ES-I3 (cell line): ENCODE results near the gene KRTAP9-2.
"Not testable (repeated sequence)": the region's sequence is repeated elsewhere in the genome, so short reads cannot be mapped to it uniquely, and the experiment has no call there.

Experiments
- H3K36me3 ChIP-seq: 2 replicates; pipeline ENCODE4 v1.6.1; 2013; ENCODE audit warnings: mild to moderate bottlenecking, low read length, control low read depth, moderate library complexity; ENCODE audit not compliant: insufficient read depth
- H3K4me1 ChIP-seq: 2 replicates; pipeline ENCODE4 v1.6.1; 2013; ENCODE audit warnings: mild to moderate bottlenecking, control low read depth, low read length; ENCODE audit not compliant: insufficient read depth
- H3K9ac ChIP-seq: 2 replicates; pipeline ENCODE4 v1.6.1; 2013; ENCODE audit warnings: low read depth, mild to moderate bottlenecking, low read length, moderate library complexity
- H3K9me3 ChIP-seq: 2 replicates; pipeline ENCODE4 v1.6.1; 2013; ENCODE audit warnings: mild to moderate bottlenecking, low read length, moderate library complexity; ENCODE audit not compliant: control insufficient read depth, insufficient read depth

The KRTAP9-2 gene, protein sequence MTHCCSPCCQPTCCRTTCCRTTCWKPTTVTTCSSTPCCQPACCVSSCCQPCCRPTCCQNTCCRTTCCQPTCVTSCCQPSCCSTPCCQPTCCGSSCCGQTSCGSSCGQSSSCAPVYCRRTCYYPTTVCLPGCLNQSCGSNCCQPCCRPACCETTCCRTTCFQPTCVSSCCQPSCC

DNA sequence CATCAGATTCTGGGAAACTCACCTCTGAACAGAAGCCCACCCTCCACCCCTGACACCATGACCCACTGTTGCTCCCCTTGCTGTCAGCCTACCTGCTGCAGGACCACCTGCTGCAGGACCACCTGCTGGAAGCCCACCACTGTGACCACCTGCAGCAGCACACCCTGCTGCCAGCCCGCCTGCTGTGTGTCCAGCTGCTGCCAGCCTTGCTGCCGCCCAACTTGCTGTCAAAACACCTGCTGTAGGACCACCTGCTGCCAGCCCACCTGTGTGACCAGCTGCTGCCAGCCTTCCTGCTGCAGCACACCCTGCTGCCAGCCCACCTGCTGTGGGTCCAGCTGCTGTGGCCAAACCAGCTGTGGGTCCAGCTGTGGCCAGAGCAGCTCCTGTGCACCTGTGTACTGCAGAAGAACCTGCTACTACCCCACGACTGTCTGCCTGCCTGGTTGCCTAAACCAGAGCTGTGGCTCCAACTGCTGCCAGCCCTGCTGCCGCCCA is at the start of gene KRTAP9-2:
KRTAP9-2 (plus strand) TSS at position 51 of the 498 bp plus-strand sequence; CDS start at position 58, 7 bp downstream.
- not testable (repeated sequence) for H3K9ac ChIP-seq, H3K36me3 ChIP-seq, H3K4me1 ChIP-seq, H3K9me3 ChIP-seq

DNA sequence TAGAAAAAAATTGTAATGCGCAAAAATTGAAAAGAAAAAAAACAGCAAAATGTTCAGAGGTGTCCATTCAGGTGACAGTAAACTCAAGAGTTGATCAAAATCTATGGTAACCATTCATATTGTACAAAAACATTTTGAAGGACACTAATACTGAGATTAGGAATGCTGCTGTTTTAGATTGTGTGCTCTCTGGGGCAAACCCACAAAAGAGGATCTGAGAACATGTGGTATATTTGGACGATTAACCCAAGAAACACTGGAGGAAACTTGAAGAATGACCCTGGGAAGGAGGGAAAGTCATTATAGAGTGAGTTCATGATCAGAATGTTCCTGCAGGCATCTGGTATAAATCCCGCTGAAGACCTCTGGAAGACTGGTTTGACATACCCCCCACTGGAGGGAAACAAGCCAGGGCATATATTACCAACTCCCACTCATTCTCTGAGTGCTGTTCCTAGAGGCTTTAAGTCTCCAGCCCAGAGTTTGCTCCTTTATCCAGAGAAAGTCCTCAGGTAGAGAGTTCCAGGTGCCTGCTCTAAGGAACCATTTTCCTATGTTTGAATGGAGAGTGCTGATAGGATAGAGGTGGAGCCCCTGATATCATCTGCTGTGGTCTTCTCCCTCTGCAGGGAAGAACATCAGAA is 49.6 kb upstream of the KRTAP9-2 start:
- Histone ChIP-seq H3K9ac (no peak overlapping the region), H3K4me1 (no peaks in the 10 kb centered on the region), H3K36me3 (no peaks in the 10 kb centered on the region), H3K9me3 (no peaks in the 10 kb centered on the region)

DNA sequence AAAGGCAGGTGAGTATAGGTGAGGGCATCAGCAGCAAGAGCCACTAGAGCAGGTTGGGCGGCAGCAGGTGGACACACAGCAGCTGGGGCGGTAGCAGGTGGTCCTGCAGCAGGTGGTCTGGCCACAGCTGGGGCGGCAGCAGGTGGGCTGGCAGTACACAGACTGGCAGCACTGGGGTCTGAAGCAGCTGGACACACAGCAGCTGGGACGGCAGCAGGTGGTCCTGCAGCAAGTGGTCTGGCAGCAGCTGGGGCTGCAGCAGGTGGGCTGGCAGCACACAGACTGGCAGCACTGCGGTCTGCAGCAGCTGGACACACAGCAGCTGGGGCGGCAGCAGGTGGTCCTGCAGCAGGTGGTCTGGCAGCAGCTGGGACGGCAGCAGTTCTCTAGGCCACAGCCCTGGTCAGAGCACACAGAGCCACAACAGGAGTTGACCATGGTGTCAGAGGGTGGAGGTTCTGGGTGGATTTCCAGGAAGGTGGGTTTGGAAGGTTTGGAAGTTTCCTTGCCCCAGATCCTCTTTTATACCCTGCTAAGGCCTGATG is 48.6 kb upstream of the KRTAP9-2 start, which contains the start of gene KRTAP4-2:
KRTAP4-2 (minus strand) TSS at position 495 of the 545 bp plus-strand sequence; CDS start at position 438, 57 bp downstream.
- no peaks in the 10 kb centered on the region for H3K4me1 ChIP-seq

DNA sequence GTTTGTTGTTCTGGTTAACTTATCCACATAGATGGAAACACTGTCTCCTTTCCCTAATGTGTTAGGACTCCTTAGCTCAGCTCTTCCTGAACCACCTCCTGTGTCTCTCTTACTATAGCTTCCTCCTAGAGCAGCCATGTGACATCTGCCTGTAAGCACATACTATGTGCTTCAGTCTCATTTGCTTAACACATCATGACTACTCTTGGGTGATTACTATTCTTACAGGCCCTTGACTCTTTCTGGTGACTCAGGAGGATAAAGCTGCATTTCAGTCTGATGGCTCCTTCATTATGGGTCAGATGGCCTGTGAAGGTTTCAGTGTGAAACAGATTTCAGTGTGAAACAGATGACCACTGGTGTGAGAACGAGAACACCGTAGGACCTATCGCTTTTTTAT is 48.1 kb upstream of the KRTAP9-2 start:
- no peaks in the 10 kb centered on the region for H3K4me1 ChIP-seq
- no peak overlapping the region for H3K9ac ChIP-seq
- no peaks in the 10 kb centered on the region for H3K9me3 ChIP-seq
- H3K36me3 ChIP-seq, result no peaks in the 10 kb centered on the region

More for the DNA sequence above, 48.6 kb upstream of the KRTAP9-2 start, which contains the start of gene KRTAP4-2:
- Histone ChIP-seq H3K9ac (no peak within 1 kb of the TSS), H3K9me3 (no peaks in the 10 kb centered on the region), H3K36me3 (no peaks in the 10 kb centered on the region)

DNA sequence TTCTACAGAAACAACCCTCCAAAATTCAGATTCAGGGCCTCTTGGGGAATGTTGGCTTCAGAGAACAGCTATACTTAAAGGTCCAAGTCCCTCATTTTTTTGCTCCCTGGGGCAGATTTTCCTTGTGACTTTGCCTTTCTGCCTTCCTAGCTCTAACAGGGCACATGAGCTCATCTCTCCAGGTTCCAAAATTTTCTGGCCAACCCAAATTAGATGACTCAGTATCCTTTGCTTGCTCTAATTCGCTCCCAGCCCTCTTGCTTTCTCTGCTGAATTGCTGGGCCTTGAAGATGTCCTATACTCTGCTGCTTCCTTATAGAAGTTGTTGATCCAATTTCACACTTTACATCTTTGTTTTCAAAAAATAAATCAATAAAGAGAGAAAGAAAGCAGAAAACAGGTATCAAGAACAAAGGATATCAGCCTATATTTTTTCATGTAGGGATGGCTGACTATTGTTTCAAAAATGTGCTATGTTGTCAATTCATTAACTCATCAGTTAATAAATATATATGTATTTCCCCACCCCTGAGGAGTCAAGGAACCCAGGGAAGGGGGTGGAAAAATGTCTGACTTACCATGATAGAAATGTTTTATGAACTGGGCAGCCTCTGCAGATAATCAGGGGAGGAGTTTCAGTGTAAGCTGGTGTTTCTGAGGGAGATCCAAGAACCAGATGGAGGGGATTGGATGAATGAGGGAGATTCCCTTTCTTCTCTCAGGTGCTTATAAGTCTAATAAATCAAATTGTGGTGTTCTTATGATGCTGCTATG is 47.4 kb upstream of the KRTAP9-2 start:
- no peaks in the 10 kb centered on the region for H3K36me3 ChIP-seq
- H3K4me1 ChIP-seq, result no peaks in the 10 kb centered on the region
- H3K9ac ChIP-seq, result no peak overlapping the region
- H3K9me3 ChIP-seq, result no peaks in the 10 kb centered on the region

DNA sequence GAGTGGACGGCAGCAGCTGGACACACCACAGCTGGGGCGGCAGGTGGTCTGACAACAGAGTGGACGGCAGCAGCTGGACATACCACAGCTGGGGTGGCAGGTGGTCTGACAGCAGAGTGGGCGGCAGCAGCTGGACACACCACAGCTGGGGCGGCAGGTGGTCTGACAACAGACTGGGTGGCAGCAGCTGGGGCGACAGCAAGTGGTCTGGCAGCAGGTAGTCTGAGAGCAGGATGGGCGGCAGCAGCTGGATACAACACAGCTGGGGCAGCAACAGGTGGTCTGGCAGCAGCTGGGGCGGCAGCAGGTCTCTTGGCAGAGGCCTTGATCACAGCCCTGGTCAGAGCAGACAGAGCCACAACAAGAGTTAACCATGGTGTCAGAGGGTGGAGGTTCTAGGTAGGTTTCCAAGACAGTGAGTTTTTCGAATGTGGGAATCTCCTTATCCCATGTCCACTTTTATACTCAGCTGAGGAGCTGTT is 41.9 kb upstream of the KRTAP9-2 start, which contains the start of gene KRTAP4-1:
KRTAP4-1 (minus strand) TSS at position 432 of the 482 bp plus-strand sequence; CDS start at position 375, 57 bp downstream.
- Histone ChIP-seq H3K36me3 (no peaks in the 10 kb centered on the region), H3K9me3 (no peaks in the 10 kb centered on the region), H3K4me1 (no peaks in the 10 kb centered on the region), H3K9ac (no peak within 1 kb of the TSS)

DNA sequence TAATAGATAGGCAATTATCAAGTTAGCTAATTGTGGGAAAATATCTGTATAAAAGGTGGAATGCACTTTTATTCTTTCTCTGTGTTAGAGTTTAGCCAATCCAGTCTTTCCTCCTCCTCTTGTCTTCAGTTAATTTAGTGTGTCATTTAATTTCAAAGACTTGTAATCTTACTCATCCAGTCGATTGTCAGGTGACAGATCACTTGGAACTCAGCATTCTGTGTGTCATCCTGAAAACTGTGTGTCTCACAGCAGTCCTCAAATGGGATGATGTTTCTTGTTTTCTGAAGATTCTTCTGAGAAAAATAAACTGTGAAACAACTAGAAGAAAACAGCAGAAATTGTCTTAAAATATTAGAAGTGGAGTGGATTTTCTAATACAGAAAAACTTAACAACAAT is 41.4 kb upstream of the KRTAP9-2 start:
- no peaks in the 10 kb centered on the region for H3K4me1 ChIP-seq
- H3K36me3 ChIP-seq, result no peaks in the 10 kb centered on the region
- H3K9ac ChIP-seq, result no peak overlapping the region
- no peaks in the 10 kb centered on the region for H3K9me3 ChIP-seq

DNA sequence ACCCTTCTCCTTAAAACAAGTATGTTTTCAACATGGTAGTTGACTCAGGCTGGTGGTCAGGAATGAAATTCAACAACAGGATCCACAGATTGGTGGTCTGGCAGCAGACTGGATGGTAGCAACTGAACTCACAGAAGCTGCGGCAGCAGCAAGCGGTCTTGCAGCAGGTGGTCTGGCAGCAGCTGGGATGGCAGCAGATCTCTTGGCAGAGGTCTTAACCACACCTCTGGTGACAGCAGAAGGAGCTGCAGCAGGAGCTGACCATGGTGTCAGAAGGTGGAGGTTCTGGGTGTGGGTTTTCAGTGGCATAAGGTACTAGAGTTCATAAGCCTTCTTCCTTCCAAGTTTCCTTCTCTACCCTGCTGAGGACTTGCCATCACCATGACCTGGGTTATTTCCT is 39.6 kb upstream of the KRTAP9-2 start:
- no peaks in the 10 kb centered on the region for H3K36me3 ChIP-seq
- H3K4me1 ChIP-seq, result no peaks in the 10 kb centered on the region
- H3K9ac ChIP-seq, result no peak overlapping the region
- H3K9me3 ChIP-seq, result no peaks in the 10 kb centered on the region

DNA sequence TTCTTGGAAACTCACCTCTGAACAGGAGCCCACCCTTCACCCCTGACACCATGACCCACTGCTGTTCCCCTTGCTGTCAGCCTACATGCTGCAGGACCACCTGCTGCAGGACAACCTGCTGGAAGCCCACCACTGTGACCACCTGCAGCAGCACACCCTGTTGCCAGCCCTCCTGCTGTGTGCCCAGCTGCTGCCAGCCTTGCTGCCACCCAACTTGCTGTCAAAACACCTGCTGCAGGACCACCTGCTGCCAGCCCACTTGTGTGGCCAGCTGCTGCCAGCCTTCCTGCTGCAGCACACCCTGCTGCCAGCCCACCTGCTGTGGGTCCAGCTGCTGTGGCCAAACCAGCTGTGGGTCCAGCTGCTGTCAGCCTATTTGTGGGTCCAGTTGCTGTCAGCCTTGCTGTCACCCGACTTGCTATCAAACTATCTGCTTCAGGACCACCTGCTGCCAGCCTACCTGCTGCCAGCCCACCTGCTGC is 36.6 kb upstream of the KRTAP9-2 start, which contains the start of gene KRTAP9-1:
KRTAP9-1 (plus strand) TSS at position 51 of the 482 bp plus-strand sequence; CDS start at position 51, 0 bp downstream.
- not testable (repeated sequence) for H3K4me1 ChIP-seq, H3K9me3 ChIP-seq, H3K9ac ChIP-seq, H3K36me3 ChIP-seq

DNA sequence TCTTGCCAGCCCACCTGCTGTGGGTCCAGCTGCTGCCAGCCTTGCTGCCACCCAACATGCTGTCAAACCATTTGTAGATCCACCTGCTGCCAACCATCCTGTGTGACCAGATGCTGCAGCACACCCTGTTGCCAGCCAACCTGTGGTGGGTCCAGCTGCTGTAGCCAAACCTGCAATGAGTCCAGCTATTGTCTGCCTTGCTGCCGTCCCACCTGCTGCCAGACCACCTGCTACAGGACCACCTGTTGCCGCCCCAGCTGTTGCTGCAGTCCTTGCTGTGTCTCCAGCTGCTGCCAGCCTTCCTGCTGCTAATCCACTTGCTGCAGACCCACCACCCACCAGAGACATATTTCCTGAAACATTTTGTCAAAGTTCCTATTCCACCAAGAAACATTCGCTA is 36.1 kb upstream of the KRTAP9-2 start:
- H3K36me3 ChIP-seq, result no peaks in the 10 kb centered on the region
- H3K4me1 ChIP-seq, result no peaks in the 10 kb centered on the region
- no peak overlapping the region for H3K9ac ChIP-seq
- H3K9me3 ChIP-seq, result no peaks in the 10 kb centered on the region

DNA sequence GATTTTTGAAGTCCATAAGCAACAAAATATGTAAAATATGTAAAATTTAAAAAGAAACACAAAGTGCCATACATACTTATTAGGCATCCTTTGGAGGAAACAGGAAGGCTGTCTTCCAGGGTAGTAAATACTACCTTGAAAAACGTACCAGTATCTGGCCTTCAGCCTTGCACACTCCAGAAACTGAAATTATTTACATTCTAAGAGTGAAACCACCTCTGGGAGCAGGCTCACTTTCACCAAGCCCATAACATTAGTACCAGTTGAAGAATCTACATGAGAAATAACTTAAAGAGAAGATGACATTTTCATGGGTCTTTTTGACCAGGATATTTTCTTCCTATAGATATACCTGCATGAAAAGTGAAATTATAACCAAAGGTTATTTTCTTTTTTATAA is 30.4 kb upstream of the KRTAP9-2 start:
- no peaks in the 10 kb centered on the region for H3K9me3 ChIP-seq
- H3K4me1 ChIP-seq, result no peaks in the 10 kb centered on the region
- no peak overlapping the region for H3K9ac ChIP-seq
- no peaks in the 10 kb centered on the region for H3K36me3 ChIP-seq

DNA sequence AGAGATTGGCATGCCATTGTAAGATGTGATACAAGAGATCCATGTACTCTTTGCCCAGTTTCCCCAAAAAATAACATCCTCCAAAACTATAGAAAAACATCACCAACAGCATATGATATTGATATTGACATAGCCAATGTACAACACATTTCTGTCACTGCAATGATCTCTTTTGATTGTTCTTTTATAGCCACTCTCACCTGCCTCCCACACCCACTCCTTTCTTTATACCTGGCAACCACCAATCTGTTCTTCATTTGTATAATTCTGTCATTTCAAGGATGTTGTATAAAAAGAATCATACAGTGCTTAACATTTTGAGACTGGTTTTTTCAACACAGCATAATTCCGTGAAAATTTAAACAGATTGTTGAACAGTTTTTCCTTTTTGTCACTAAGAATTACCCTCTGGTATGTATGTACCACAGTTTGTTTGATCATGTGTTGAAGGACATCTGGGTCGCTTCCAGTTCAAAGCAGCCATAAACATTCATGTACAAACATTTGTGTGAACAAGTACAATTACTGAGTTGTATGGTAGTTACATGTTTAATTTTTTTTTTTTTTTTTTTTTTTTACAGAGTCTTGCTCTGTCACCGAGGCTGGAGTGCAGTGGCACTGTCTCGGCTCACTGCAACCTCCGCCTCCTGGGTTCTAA is 26.9 kb upstream of the KRTAP9-2 start:
- no peak overlapping the region for H3K9ac ChIP-seq
- H3K9me3 ChIP-seq, result no peaks in the 10 kb centered on the region
- H3K4me1 ChIP-seq, result no peaks in the 10 kb centered on the region
- H3K36me3 ChIP-seq, result no peaks in the 10 kb centered on the region

DNA sequence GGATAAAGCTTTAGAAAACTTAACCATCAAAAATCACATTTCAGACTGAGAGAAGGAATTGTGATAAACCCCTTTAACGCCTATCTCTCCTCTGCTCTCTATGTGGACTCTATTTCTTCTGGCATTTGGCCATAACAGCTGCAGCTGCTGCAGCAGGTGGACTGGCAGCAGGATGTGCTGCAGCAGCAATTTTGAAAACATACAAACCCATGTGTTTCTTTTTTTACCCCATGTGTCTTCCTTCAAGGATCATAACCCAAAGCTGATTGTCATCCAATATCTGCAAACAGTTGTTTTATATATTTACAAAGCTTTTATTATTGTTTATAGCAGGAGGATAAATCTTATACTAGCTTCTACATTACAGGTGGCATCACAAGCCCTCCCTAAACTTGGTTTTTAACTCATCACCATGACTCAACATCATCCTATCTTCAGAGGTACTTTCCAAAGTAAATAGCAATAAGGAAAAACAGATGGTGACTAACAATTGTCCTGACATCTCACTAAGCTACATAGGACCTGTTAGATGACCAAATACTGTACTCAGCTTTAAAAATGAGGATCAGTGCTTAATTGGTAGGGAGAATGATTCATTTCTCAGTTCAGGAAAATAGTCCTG is 14.5 kb upstream of the KRTAP9-2 start:
- H3K9ac ChIP-seq, result no peak overlapping the region
- no peaks in the 10 kb centered on the region for H3K4me1 ChIP-seq
- no peaks in the 10 kb centered on the region for H3K9me3 ChIP-seq
- no peaks in the 10 kb centered on the region for H3K36me3 ChIP-seq
